ENCODE results near the gene CCDC28B.

CCDC28B gene

DNA sequence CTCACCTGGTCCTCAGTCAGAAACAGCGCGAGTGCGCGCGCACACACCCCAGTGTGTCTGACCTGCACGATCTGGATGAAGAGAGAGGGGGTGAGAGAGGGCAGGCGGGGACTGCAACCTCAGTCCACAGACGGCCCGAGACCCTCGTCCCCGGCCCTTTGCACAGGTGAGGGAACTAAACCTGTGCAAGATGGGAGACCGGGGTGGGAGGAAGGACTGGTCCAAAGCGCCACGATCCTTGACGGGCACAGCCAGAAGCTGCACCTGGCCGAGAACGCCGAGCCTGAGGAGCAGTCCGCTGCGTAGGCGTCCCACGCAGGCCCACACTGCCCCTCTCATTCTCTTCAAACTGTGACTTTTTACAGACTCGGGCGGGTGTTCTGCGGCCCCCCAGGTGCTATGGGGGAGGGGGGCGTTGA lies 4.6 kb downstream of the CCDC28B start:
- H3K9me3 ChIP-seq (ENCODE audit: control insufficient read depth, insufficient read depth, low read length) = no peaks in the 10 kb centered on the region
- H3K27me3 ChIP-seq (ENCODE audit: control insufficient read depth, insufficient read depth, low read length) = no peaks in the 10 kb centered on the region
- WGBS (ENCODE audit: insufficient coverage, insufficient read length) = no CpG with 5 or more reads among the region's 26 CpGs
- no peak overlapping the region for H3K27ac ChIP-seq (ENCODE audit: low read length)
- H3K36me3 ChIP-seq (ENCODE audit: control insufficient read depth, insufficient read depth, low read length) = no peaks in the 10 kb centered on the region
- H3K4me1 ChIP-seq (ENCODE audit: control insufficient read depth, insufficient read depth, low read length) = 0 out of 2 replicates have a peak, but pooled peaks cover 4% of the 10 kb centered on the region
- H3K4me3 ChIP-seq (ENCODE audit: low read length) = peak overlapping the region; percentile 66; the same call in 1 of the 2 replicates
- no peak for DNase-seq (ENCODE audit: low read depth, low spot score)

DNA sequence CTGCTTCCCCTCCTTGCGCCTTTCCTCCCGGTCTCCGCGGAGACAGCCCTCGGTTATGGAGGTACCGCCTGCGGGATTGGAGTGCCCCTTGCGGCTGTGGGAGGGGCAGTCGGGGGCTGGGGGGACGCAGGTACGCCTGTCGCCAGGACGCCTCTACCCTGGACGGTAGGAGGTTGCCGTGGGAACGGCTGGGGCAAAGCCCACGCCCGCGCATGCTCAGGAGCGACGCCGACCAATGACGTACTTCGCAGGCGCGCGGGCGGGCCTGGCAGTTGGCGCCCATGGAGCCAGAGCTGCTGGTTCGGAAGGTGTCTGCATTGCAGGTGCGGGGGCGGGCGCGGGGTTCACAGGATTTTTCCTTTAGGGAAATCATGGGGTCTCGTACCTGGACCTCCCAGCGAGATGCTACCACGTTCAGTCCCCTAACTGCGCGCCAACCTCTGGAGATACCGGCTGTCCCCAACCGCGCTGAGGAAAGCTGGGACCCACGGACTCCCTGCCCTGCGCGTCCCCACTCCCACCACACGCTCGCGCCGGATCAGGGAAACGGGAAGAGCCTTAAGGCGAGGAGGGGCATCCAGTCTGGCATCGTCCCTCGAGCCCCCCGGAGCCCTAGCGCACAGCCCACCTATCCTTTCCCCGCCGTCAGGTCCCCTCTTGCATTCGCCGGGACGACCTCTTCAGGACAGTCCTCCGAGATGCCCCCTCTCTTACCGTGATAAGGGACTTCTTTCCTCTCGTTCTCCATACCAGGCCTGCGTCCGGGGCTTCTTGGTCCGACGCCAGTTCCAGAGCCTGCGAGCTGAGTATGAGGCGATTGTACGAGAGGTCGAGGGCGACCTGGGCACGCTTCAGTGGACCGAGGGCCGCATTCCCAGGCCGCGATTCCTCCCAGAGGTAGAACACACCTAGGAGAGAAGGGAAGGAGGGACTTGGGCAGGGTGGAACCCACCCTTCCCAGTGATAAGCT lies 5.3 kb downstream of the CCDC28B start, which contains the start of gene IQCC:
IQCC (plus strand) TSS at position 271 of the 970 bp plus-strand sequence; CDS start at position 282, 11 bp downstream.
- H3K4me3 ChIP-seq (ENCODE audit: low read length) = peak within 1 kb of the TSS; percentile 66; the same call in 1 of the 2 replicates
- H3K27me3 ChIP-seq (ENCODE audit: control insufficient read depth, insufficient read depth, low read length) = no peaks in the 10 kb centered on the region
- peak; percentile 83 for DNase-seq (ENCODE audit: low read depth, low spot score)
- 0 out of 2 replicates have a peak, but pooled peaks cover 4% of the 10 kb centered on the region for H3K4me1 ChIP-seq (ENCODE audit: control insufficient read depth, insufficient read depth, low read length)
- no peaks in the 10 kb centered on the region for H3K36me3 ChIP-seq (ENCODE audit: control insufficient read depth, insufficient read depth, low read length)
- no CpG with 5 or more reads among the region's 77 CpGs for WGBS (ENCODE audit: insufficient coverage, insufficient read length)
- H3K9me3 ChIP-seq (ENCODE audit: control insufficient read depth, insufficient read depth, low read length) = no peaks in the 10 kb centered on the region
- no peak within 1 kb of the TSS for H3K27ac ChIP-seq (ENCODE audit: low read length)

DNA sequence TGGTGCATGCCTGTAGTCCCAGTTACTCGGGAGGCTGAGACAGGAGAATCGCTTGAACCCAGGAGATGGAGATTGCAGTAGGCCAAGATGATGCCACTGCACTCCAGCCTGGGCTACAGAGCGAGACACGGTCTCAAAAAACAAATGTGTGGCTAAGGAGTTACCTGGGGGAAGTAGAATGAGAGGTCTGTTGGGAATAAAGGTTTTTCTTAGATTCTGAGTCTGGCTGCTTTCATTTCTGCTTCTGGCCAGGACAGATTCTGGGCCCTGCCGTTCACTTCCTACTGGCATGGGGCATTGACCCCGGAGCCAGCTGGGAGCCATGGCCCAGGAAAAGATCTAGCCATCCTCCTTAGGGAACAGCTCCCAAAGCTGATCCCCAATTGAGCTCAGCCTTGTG lies 8.1 kb downstream of the CCDC28B start:
- H3K4me3 ChIP-seq (ENCODE audit: low read length) = no peak overlapping the region
- DNase-seq (ENCODE audit: low read depth, low spot score) = no peak
- H3K4me1 ChIP-seq (ENCODE audit: control insufficient read depth, insufficient read depth, low read length) = no peaks in the 10 kb centered on the region
- H3K27me3 ChIP-seq (ENCODE audit: control insufficient read depth, insufficient read depth, low read length) = no peaks in the 10 kb centered on the region
- no CpG with 5 or more reads among the region's 6 CpGs for WGBS (ENCODE audit: insufficient coverage, insufficient read length)
- H3K27ac ChIP-seq (ENCODE audit: low read length) = no peak overlapping the region
- no peaks in the 10 kb centered on the region for H3K9me3 ChIP-seq (ENCODE audit: control insufficient read depth, insufficient read depth, low read length)
- H3K36me3 ChIP-seq (ENCODE audit: control insufficient read depth, insufficient read depth, low read length) = no peaks in the 10 kb centered on the region

DNA sequence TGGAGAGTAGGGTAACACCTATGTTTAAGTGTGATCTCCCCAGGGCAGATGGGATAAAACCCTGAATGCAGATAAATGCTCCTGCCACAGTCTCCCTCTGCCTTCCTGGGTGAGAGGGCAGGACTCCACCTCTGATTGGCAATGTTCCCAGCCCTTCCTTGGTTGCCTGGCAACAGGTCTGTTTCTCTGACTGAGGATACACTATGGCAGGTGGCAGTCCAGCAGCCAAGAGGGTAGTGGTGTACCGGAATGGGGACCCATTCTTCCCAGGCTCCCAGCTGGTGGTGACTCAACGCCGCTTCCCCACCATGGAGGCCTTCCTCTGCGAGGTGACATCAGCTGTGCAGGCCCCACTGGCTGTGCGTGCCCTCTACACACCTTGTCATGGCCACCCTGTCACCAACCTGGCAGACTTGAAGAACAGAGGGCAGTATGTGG lies 8.5 kb downstream of the CCDC28B start, which contains the start of gene DCDC2B:
DCDC2B (plus strand) TSS at position 199 of the 438 bp plus-strand sequence; CDS start at position 204, 5 bp downstream.
- DNase-seq (ENCODE audit: low read depth, low spot score) = no peak
- WGBS (ENCODE audit: insufficient coverage, insufficient read length) = no CpG with 5 or more reads among the region's 5 CpGs

DNA sequence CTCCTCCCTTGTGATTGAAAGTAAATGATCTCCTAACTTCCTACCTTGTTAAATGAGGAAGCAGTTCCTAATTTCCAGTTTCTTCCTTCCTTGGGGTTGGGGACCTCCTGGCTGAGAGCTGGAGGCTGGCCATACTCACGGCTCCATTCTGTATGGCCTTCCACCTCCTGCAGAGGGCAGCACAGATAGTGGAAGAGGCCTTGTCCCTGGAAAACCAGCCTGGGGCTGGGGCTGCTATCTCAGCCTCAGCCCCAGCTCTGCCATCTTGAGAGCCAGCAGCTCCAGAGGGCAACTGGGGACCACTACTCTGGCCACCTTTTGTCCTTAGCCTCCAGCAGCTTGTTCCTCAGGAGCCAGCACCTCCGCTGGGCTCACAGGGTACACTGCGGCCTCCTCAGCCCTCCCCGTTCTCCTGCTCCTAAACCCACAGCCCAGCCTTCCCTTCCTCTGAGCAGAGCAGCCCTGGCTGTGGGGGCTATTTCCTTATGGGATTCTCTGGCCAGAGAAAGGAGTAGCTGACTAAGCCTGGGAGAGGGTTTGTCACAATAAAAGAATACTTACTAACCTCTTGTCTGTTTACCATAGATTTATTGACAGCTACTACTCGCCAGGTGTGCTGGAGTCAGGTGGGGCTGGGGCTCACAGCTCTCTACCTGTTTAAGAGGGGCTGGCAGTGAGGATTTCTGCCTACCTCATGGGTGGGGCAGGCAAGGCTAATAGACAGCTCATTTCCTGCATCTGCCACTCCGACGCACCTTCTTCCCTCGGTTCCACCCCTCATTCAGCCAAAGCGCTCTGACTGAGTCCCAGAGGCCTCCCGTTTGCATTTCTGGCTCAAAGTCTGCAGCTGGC lies 15.5 kb downstream of the CCDC28B start:
- no CpG with 5 or more reads among the region's 10 CpGs for WGBS (ENCODE audit: insufficient coverage, insufficient read length)
- Histone ChIP-seq H3K4me3 (ENCODE audit: low read length) (no peak overlapping the region), H3K27ac (ENCODE audit: low read length) (no peak overlapping the region), H3K9me3 (ENCODE audit: control insufficient read depth, insufficient read depth, low read length) (no peaks in the 10 kb centered on the region), H3K36me3 (ENCODE audit: control insufficient read depth, insufficient read depth, low read length) (peaks cover 9% of the 10 kb centered on the region; the same call in 1 of the 2 replicates), H3K4me1 (ENCODE audit: control insufficient read depth, insufficient read depth, low read length) (no peaks in the 10 kb centered on the region), H3K27me3 (ENCODE audit: control insufficient read depth, insufficient read depth, low read length) (no peaks in the 10 kb centered on the region)
- DNase-seq (ENCODE audit: low read depth, low spot score) = no peak

More for the DNA sequence above, 8.5 kb downstream of the CCDC28B start, which contains the start of gene DCDC2B:
- Histone ChIP-seq H3K4me1 (ENCODE audit: control insufficient read depth, insufficient read depth, low read length) (no peaks in the 10 kb centered on the region), H3K27me3 (ENCODE audit: control insufficient read depth, insufficient read depth, low read length) (no peaks in the 10 kb centered on the region), H3K27ac (ENCODE audit: low read length) (no peak within 1 kb of the TSS), H3K4me3 (ENCODE audit: low read length) (no peak within 1 kb of the TSS), H3K36me3 (ENCODE audit: control insufficient read depth, insufficient read depth, low read length) (no peaks in the 10 kb centered on the region), H3K9me3 (ENCODE audit: control insufficient read depth, insufficient read depth, low read length) (no peaks in the 10 kb centered on the region)

DNA sequence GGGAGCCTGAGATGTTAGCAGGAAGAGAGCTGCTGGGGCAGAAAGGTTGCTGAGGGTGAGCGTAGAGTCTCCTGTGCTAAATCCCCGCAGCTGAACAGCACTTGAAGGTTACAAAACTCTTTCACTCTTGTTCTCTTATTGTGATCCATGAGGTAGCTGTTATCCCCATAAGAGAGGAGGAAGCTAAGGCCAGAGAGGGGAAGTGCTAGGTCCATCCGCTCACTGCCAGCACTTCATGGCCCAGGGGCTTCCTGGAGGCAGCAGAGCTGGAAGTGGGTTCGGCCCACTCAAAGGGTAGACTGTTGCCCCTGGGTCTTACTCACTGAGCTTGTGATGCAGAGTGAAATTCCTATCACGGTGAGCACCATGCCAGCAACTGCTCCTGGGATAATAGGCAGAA lies 16.2 kb downstream of the CCDC28B start:
- H3K4me3 ChIP-seq (ENCODE audit: low read length) = no peak overlapping the region
- no peak overlapping the region for H3K27ac ChIP-seq (ENCODE audit: low read length)
- H3K36me3 ChIP-seq (ENCODE audit: control insufficient read depth, insufficient read depth, low read length) = peaks cover 9% of the 10 kb centered on the region; the same call in 1 of the 2 replicates
- H3K4me1 ChIP-seq (ENCODE audit: control insufficient read depth, insufficient read depth, low read length) = no peaks in the 10 kb centered on the region
- H3K27me3 ChIP-seq (ENCODE audit: control insufficient read depth, insufficient read depth, low read length) = no peaks in the 10 kb centered on the region
- no peaks in the 10 kb centered on the region for H3K9me3 ChIP-seq (ENCODE audit: control insufficient read depth, insufficient read depth, low read length)
- WGBS (ENCODE audit: insufficient coverage, insufficient read length) = no CpG with 5 or more reads among the region's 5 CpGs
- DNase-seq (ENCODE audit: low read depth, low spot score) = no peak

DNA sequence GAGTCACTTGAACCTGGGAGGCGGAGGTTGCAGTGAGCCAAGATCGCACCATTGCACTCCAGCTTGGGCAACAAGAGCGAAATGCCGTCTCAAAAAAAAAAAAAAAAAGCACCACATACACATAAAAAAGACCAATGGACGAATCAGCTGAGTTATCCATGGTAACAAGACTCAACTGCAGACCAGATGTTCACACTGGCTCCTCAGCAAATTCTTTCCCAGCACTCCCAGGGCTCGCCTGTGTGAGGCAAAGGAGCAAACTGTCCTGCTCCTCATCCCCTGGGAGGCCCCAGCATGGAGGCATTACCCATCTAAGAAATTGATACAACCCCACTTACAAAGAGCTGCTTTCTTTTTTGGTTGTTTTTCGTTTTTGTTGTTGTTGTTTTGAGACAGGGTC lies 18.6 kb downstream of the CCDC28B start:
- Histone ChIP-seq H3K27ac (ENCODE audit: low read length) (no peak overlapping the region), H3K9me3 (ENCODE audit: control insufficient read depth, insufficient read depth, low read length) (no peaks in the 10 kb centered on the region), H3K27me3 (ENCODE audit: control insufficient read depth, insufficient read depth, low read length) (no peaks in the 10 kb centered on the region), H3K4me1 (ENCODE audit: control insufficient read depth, insufficient read depth, low read length) (no peaks in the 10 kb centered on the region), H3K4me3 (ENCODE audit: low read length) (no peak overlapping the region), H3K36me3 (ENCODE audit: control insufficient read depth, insufficient read depth, low read length) (peaks cover 11% of the 10 kb centered on the region)
- no peak for DNase-seq (ENCODE audit: low read depth, low spot score)
- WGBS (ENCODE audit: insufficient coverage, insufficient read length) = no CpG with 5 or more reads among the region's 7 CpGs

DNA sequence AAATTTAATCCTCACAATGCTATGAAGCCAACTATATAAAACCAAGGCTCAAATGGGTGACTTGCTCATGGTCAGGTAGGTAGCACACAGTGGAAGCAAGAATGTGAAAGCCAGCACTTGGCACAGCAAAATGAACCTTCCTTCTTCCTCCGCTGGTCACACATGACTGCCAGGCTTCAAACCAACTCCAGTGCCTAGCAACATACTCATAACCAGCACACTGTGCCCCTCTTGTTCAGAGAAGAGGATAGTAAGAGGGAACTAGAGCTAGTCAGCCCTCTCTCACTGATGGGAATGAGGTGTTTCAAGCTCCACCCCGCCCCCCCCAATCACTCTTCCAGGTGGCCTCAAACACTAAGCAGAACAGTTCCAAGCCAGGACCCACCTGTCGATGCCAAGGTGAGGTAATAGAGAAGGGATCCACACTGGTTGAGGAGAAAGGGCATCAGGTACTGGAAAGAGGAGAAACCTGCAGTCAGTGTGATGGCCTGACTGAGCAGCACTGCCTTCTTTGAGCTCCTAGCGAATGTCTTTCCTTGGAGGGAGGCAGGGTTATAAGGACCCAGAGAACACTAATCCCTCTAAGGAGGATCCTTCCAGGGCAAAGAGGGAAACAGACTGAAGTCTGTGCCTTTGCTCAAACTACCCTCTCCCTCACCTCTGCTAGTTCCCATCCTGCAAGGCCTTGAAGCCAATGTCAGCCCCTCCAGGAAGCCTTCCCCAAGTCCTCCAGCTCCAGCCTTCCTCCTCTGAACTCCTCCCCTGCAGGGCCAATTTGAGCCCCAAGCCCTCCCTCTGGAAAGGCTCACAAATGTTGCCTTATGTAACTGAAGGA lies 20.6 kb downstream of the CCDC28B start:
- DNase-seq (ENCODE audit: low read depth, low spot score) = no peak
- Histone ChIP-seq H3K27me3 (ENCODE audit: control insufficient read depth, insufficient read depth, low read length) (no peaks in the 10 kb centered on the region), H3K4me3 (ENCODE audit: low read length) (peak overlapping the region; percentile 92; the same call in 1 of the 2 replicates), H3K27ac (ENCODE audit: low read length) (no peak overlapping the region), H3K36me3 (ENCODE audit: control insufficient read depth, insufficient read depth, low read length) (peaks cover 9% of the 10 kb centered on the region), H3K4me1 (ENCODE audit: control insufficient read depth, insufficient read depth, low read length) (no peaks in the 10 kb centered on the region), H3K9me3 (ENCODE audit: control insufficient read depth, insufficient read depth, low read length) (no peaks in the 10 kb centered on the region)
- WGBS (ENCODE audit: insufficient coverage, insufficient read length) = no CpG with 5 or more reads among the region's 4 CpGs

DNA sequence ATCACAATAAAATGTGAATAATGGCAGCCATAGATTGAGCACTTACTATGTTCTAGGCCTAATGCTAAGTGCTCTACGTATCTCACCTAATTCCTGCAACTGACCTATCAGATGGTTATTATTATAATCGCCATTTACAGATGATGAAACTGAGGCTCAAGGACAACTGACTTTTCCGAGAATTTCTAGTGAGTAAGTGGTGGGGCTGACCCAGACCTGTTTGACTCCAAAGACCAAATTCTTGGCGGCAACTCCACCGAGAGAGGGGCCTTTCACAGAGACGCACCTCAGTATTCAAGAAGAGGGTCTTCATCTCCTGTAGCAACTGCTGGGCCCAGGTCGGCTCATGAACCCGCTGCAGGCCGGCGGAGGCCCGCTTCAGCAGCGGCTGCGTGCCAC lies 21.2 kb downstream of the CCDC28B start:
- DNase-seq (ENCODE audit: low read depth, low spot score) = no peak
- no peaks in the 10 kb centered on the region for H3K4me1 ChIP-seq (ENCODE audit: control insufficient read depth, insufficient read depth, low read length)
- H3K36me3 ChIP-seq (ENCODE audit: control insufficient read depth, insufficient read depth, low read length) = peaks cover 12% of the 10 kb centered on the region
- no peak overlapping the region for H3K27ac ChIP-seq (ENCODE audit: low read length)
- H3K27me3 ChIP-seq (ENCODE audit: control insufficient read depth, insufficient read depth, low read length) = no peaks in the 10 kb centered on the region
- H3K4me3 ChIP-seq (ENCODE audit: low read length) = peak overlapping the region; percentile 92; the same call in 1 of the 2 replicates
- WGBS (ENCODE audit: insufficient coverage, insufficient read length) = no CpG with 5 or more reads among the region's 13 CpGs
- H3K9me3 ChIP-seq (ENCODE audit: control insufficient read depth, insufficient read depth, low read length) = no peaks in the 10 kb centered on the region
